ENCODE data around the gene CYP2D6.

DNA sequence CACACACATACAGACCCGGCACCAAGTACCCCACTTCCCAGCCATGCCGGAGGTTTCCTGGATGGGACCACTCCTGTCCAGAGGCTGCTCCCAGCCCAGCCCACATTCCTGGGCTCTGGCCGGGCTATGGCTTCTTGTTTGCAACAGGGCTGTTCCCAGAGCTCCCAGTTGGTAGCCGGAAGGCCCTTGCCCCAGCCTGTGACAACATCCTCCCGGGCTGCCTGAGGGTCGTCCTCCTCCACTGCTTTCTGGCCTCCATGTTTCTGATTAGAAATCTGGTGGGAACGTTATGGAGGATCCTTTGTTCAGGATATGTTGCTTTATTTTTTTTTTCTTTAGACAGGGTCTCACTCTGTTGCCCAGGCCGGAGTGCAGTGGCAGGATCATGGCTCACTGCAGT, 952 bp upstream of the CYP2D6 start:
- TF ChIP-seq, protein P1, sequence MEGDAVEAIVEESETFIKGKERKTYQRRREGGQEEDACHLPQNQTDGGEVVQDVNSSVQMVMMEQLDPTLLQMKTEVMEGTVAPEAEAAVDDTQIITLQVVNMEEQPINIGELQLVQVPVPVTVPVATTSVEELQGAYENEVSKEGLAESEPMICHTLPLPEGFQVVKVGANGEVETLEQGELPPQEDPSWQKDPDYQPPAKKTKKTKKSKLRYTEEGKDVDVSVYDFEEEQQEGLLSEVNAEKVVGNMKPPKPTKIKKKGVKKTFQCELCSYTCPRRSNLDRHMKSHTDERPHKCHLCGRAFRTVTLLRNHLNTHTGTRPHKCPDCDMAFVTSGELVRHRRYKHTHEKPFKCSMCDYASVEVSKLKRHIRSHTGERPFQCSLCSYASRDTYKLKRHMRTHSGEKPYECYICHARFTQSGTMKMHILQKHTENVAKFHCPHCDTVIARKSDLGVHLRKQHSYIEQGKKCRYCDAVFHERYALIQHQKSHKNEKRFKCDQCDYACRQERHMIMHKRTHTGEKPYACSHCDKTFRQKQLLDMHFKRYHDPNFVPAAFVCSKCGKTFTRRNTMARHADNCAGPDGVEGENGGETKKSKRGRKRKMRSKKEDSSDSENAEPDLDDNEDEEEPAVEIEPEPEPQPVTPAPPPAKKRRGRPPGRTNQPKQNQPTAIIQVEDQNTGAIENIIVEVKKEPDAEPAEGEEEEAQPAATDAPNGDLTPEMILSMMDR (IDR thresholded peaks at IDR 0.05), result no peak
- TF ChIP-seq POLR2A (IDR thresholded peaks at IDR 0.05), result no peak

Data from esophagus squamous epithelium (tissue), 4 donors.